Measurements from ENCODE around the gene LRP5. TPM values are rescaled to one million over a fixed set of nuclear protein-coding genes. Genes with fewer than 3 reads are reported as not detected.

The LRP5 gene
- total RNA-seq, 1 experiment from 2014 or later: 48.8 TPM

- TF ChIP-seq ZSCAN18 (CRISPR knock-in tag; IDR thresholded peaks at IDR 0.05) (no peak), RELA (CRISPR knock-in tag; IDR thresholded peaks at IDR 0.05; ENCODE audit: borderline replicate concordance) (no peak), HMGA2 (CRISPR knock-in tag; IDR thresholded peaks at IDR 0.05) (no peak), CTCF (IDR thresholded peaks at IDR 0.05) (no peak), OVOL2 (CRISPR knock-in tag; IDR thresholded peaks at IDR 0.05; ENCODE audit: borderline replicate concordance) (no peak), FOXP1 (CRISPR knock-in tag; IDR thresholded peaks at IDR 0.05; ENCODE audit: borderline replicate concordance) (no peak), ETV6 (CRISPR knock-in tag; IDR thresholded peaks at IDR 0.05) (no peak), PRRX2 (CRISPR knock-in tag; IDR thresholded peaks at IDR 0.05) (no peak), FOXJ3 (CRISPR knock-in tag; IDR thresholded peaks at IDR 0.05; ENCODE audit: borderline replicate concordance) (no peak)
These were observed 117.3 kb downstream of the LRP5 start (continued) for GRCh38 chr11:68429661-68430060.

- ATAC-seq: no peak
- ChIA-PET CTCF (interaction anchor here (0.6 kb wide), 1 partner anchor 133 kb away, joined by 5 read pairs; no protein-coding TSS in a partner anchor), POLR2A (no interaction called here)
- no peak overlapping the region for H3K4me3 Mint-ChIP-seq
- H3K36me3 Mint-ChIP-seq: peaks cover 46% of the 10 kb centered on the region
- no peaks in the 10 kb centered on the region for H3K27me3 Mint-ChIP-seq (ENCODE audit: low read depth)
- peaks cover 22% of the 10 kb centered on the region for H3K9me3 Mint-ChIP-seq
- no peak for DNase-seq (ENCODE audit: low spot score)
- H3K27ac Mint-ChIP-seq: no peak overlapping the region
- H3K4me1 Mint-ChIP-seq: no peaks in the 10 kb centered on the region
- TF ChIP-seq EMX1 (CRISPR knock-in tag; IDR thresholded peaks at IDR 0.05): no peak
These were observed 118.0 kb downstream of the LRP5 start for GRCh38 chr11:68430384-68430783.

- no peaks in the 10 kb centered on the region for H3K27me3 Mint-ChIP-seq (ENCODE audit: low read depth)
- CTCF ChIA-PET: interaction anchor here (0.6 kb wide), 1 partner anchor 134 kb away, joined by 5 read pairs; no protein-coding TSS in a partner anchor
- no peak overlapping the region for H3K27ac Mint-ChIP-seq
- H3K4me3 Mint-ChIP-seq: no peak overlapping the region
- DNase-seq (ENCODE audit: low spot score) (no peak), ATAC-seq (no peak)
- peaks cover 45% of the 10 kb centered on the region for H3K36me3 Mint-ChIP-seq
- no peaks in the 10 kb centered on the region for H3K4me1 Mint-ChIP-seq
- H3K9me3 Mint-ChIP-seq: peaks cover 22% of the 10 kb centered on the region
- POLR2A ChIA-PET: no interaction called here
- TF ChIP-seq ZNF512 (CRISPR knock-in tag; IDR thresholded peaks at IDR 0.05; ENCODE audit: borderline replicate concordance) (no peak), ZNF532 (CRISPR knock-in tag; IDR thresholded peaks at IDR 0.05; ENCODE audit: borderline replicate concordance) (no peak), E2F5 (CRISPR knock-in tag; IDR thresholded peaks at IDR 0.05) (no peak), TCF7 (CRISPR knock-in tag; IDR thresholded peaks at IDR 0.05; ENCODE audit: low read depth) (no peak), ARID4B (CRISPR knock-in tag; IDR thresholded peaks at IDR 0.05; ENCODE audit: borderline replicate concordance) (no peak), IRF1 (CRISPR knock-in tag; IDR thresholded peaks at IDR 0.05) (no peak), ETV6 (CRISPR knock-in tag; IDR thresholded peaks at IDR 0.05) (no peak), NFE2L1 (CRISPR knock-in tag; IDR thresholded peaks at IDR 0.05) (no peak), ZMAT4 (CRISPR knock-in tag; IDR thresholded peaks at IDR 0.05) (no peak)
These were observed 118.4 kb downstream of the LRP5 start for GRCh38 chr11:68430801-68431200.

Data from WTC11 (cell line).